CD4-positive, alpha-beta T cell treated with Interferon alpha-2 for 1 hour (primary cell): ENCODE measurements around the gene KCTD16.

Experiments
- DNase-seq, 2 donors: peaks; one replicate each; pipeline ENCODE4 v3.0.0-alpha.2; 2020 to 2022

Gene KCTD16

GRCh38 chr5:144170276-144171024 is at the start of gene KCTD16, which contains the start of gene YIPF5:
KCTD16 (plus strand) TSS chr5:144170873.
YIPF5 (minus strand) TSS chr5:144170659; CDS start chr5:144169955, 704 bp downstream.
- peak; percentile 98 for DNase-seq

DNA sequence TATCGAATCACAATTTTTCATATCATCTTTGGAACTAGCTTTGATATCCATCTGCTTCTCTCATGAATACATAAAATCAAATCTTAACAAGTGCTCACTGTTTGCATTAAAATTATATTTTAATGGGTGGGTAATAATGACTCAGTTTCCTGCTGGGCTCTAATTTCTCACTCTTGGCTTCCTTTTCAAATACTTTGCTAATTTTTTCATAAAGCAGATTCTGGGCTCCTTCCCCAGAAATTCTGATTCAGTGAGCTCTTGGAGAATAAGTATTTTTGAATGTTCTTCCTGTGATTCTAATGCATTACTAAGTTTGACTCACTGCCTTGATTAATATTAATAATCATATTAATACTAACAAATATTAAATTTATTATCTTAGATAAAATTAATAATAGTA is 49.1 kb upstream of the KCTD16 start:
- DNase-seq = no peak

GRCh38 chr5:144122081-144122480 is 48.6 kb upstream of the KCTD16 start:
- no peak for DNase-seq

- no peak for DNase-seq
These were observed 48.0 kb upstream of the KCTD16 start for GRCh38 chr5:144122641-144123040.

GRCh38 chr5:144125163-144125726 is 45.4 kb upstream of the KCTD16 start:
- no peak for DNase-seq

DNA sequence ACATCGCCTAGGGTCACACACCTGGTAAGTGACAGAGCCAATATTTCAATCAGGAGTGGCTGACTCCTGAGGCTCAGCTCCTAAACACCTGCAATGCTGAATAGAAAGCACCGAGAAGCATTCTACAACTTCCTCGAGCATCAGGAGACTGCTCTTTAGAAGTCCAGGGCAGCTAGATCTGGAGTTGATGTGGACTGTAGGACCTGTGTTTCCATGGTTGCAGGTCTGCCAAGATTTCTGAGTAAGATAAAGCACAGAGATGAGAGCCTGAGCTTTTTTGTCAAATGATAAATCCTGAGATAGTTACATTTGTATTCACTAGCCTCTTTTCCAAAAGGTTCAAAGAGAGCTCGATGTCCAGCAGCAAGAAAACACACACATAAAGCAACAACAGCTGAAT is 44.0 kb upstream of the KCTD16 start:
- DNase-seq = no peak

DNA sequence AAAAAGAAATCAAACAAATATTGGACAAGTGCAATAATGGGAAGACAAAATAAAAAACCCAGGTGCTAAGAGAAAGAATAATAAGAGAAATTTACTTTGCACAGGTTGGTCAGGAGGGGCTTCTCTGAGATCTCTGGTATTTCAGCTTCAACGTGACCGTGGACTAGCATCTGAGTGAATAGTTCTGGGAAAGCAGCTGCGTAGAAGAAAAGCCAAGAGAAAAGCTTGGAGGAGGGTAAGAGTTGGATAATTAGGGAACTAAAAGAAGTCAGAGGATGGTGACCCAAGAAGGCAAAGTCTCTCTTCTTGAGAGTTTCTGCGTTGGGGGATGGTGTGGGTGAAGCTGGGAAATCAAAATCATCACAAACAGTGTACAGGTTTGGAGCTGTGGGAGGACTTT is 41.8 kb upstream of the KCTD16 start:
- DNase-seq = no peak

DNA sequence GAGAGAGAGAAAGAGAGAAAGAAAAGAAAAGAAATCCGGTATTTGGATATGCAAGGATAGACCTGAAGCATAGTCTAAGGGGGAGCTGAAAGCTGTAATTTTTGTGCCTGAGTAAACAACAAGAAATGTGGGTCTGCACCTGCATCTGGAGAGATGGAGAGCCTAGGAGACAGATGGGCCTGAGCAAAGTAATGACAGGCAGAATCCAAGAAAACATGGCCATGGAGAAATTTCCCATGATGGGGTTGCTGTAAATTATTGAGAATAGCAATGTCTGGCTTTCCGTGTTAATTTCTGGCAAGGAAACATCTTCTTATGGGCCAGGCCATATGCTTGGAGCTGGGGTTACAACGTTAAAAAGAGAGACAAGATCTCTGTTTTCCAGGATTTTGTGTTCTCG is 40.4 kb upstream of the KCTD16 start:
- DNase-seq = no peak

- no peak for DNase-seq
These were observed 39.4 kb upstream of the KCTD16 start for GRCh38 chr5:144131261-144131660.

DNA sequence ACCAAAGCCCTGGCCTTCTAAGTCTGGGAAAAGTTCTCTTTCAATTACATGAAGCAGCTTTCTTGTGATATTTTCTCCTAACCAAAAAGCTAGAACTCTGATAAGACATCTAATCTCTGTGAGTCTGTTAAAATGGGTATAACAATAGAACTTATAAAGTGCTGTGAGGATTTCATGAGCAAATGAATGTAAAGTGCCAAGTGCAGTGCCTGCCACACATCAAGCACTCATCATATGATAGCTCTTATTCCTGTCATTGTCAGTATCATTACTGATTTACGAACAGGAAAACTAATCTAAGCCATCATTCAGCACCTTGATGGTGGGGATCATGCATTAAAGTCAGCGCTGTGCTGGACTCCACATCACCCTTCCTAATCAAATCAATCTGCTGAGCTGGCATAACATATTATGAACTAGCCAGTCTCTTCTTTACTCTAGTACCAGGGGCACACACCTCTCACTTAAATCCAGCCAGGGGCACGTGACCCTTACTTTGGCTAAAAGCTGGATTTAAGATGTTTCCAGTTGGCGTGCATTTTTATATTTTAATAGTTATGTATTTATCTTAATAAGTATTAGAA is 37.5 kb upstream of the KCTD16 start:
- DNase-seq = no peak

- DNase-seq = no peak
These were observed 36.4 kb upstream of the KCTD16 start for GRCh38 chr5:144134194-144134826.

DNA sequence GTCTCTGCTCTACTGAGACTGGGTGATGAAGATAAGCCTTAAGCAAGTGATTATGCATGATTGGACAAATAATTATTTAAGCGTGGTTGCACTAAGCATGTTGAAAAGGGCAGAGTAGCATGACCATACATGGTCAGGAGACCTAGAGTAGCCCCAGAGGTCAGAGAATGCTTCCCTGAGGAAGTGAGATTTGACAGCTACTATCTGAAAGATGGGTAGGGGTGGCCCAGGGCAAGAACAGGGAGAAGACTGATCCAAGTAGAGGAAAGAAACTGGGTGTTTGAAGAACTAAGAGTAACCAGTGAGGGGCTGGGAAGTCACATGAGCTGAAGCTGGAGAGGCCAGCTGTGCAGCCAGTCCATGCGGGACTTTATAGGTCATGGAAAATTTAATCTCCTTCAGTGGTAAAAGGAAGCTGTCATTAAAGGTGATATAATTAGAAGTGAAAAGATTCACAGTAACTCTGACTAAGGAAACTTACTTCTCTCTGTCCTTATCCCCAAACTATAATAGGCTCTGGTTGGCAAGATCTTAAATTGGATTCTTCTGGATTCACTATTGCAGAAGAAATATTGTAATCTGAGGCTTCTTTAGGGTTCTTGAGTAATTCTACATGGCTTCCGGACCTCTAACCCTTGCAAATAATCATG is 35.4 kb upstream of the KCTD16 start:
- DNase-seq = no peak

DNA sequence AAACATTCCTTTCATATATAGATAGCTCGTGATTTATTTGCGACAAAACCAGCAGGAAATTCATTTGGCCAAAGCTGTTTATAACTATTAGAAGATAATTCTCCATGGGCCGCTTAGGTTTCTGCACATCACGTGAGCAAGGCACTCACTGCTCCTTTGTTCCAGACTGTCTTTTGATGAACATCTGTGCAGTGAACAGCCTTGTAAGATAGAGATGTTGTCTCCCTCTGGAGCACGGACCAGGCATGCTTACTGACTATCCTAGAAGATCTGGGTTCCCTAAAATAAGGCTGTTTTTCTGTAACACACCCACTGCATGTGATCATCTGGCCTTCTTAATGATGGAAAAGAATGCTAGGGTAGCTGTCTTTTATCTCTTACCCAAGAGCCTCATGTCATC is 31.1 kb upstream of the KCTD16 start:
- DNase-seq = no peak

DNA sequence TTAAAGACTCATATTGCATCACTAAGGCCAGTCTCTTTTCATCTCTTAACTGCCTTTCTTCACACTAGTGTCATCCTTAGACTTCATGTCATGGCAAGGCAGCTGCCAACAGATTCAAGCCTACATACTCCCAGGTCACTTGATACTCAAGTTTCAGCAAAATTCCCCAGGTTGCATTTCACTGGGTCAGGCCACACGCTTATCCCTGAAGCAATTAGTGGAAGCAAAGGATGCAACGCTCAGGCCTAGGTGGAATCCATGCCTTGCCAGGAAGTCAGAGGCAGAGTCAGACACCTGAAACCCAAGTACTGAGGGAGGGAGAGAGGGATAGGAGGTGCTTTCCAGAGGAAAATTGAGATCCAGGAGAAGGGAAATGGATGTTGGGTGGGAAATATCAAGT is 29.1 kb upstream of the KCTD16 start:
- DNase-seq = no peak

DNA sequence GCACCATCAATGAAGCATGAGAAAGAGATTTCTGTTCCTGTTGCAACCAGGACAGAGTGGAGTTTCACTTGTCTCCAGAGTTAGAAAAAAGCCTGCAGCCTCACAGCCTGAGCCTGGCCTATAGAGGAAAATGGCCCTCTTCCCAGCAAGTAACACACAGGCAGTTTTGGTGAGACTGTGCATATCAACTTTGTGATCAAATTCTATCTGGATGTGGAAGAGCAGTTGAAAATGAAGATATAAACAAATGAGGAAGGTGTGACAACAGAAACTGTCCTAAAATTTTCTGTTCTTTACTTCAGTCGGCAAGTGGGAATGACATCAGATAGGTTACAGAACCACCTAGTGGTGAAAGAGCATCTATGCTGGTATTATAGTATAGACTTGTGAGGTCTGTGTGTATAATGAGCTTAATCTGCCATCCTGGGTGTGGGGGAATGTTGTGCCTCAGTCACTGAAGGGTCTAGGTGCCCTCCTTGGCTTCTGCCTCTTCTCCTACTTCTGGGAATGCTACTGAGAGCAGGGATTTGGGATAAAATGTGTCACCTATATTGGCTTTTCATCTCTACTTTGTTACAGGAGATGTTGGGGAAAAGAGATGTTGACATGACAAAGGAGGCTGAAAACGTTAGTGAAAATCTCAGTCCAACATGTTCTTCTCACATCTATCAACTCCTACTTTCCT is 28.4 kb upstream of the KCTD16 start:
- peak in 1 of 2 donors; percentile 28 for DNase-seq

DNA sequence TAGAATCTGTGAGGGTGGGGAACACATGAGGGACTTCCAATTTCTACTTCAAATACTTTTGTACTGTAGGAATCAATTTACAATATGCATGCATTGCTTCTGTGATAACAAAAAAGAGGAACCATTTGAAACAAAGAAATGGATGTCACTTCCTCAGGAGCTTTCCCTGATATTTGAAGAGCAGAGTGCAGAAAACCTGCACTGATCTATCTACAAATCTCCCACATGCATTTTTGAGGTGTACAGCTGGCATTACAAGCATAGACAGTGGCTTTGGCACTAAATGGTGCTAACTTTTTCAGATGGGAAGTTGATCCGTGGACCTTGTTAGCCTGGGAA is 27.9 kb upstream of the KCTD16 start:
- no peak for DNase-seq

- no peak for DNase-seq
These were observed 27.0 kb upstream of the KCTD16 start for GRCh38 chr5:144143625-144144024.

GRCh38 chr5:144144956-144145751 is 25.5 kb upstream of the KCTD16 start:
- DNase-seq = no peak

DNA sequence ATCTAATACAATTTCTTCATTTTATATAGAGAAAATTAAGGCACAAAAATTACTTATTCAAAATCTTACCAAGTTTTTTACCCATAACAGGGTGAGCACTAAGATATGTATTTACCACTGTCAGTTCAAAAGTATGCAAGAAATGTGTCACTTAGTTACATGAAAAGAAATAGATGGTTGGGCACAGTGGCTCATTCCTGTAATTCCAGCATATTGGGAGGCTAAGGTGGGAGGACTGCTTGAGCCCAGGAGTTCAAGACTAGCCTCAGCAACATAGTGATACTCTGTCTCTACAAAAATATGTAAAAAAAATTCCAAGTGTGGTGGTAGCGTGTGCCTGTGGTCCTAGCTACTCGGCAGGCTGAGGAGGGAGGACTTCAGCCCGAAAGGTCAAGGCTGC is 19.6 kb upstream of the KCTD16 start:
- no peak for DNase-seq

DNA sequence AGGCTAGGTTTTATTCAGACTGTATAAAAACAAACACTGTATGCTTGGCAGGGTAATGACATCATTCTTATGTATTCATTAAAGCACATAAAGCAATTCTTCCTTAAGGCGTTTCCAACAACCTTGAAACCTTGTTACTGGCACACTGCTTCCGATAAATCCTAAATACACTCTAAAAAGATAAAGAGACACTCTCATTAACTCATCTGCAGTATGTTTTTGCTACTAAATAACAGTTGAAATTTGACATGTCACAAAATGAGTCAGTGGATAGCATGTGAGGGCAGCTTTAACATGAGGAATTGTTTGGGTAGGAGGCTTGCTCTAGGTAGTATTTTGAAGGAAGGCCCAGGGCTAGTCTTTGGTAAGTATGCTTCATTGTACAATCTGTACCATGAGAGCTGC is 13.9 kb upstream of the KCTD16 start:
- DNase-seq = no peak

DNA sequence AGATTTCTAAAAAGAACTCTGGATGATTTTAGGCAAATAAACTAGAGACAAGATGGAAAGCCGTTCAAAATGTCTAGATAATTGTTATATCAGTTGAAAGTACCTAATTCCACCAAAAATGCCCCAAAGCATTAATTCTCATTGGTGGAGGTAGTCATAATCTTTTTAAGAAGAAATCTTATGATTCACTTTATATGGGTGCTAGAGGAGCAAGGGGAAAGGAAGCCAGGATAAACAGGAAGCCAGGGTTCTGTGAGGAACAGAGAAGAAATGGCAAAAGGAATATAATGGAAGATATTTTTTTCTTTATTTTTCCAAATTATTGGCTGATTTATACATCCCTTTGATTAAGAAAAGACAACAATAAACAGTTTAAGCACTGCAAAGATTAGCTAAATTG is 8.0 kb upstream of the KCTD16 start:
- no peak for DNase-seq

- DNase-seq = no peak
These were observed 4.0 kb upstream of the KCTD16 start for GRCh38 chr5:144166696-144167095.
